ENCODE measurements around the gene CEPT1.
"Not testable (repeated sequence)": the region's sequence is repeated elsewhere in the genome, so short reads cannot be mapped to it uniquely, and the experiment has no call there.

The CEPT1 gene

DNA sequence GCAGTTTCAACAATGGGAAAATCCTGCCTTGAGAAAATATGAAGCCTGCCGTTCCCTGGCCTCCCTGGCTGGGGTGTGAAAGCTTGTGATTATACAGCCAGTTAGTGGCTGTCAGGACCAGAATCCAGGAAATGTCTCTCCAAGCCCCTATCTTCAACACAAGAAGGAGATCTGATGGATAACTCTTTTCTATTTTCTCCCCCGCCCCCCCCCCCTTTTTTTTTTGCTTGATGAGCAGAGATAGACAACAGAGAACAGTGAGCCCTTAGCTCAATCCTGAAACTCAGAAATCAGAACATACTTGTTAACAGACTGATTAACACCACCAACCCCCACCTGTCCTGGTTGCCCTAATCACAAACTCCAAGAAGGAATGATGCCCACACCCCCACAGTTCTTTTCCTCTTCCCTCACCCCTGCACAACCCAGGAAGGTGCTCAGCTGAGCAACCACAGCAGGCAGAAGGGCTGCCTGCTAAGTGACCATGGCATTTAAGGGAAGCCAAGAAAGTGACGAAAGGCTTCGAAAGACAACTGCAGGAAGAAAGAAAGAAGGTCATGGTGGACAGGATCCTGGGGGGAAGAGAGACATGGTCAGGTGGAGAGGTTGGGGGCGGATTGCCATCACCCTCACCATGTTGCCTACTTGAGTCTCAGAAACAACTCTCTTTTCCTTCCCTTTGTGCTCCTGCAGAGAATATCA is 72.8 kb downstream of the CEPT1 start:
- DNase-seq = no peak

- DNase-seq = no peak
These were observed 73.4 kb downstream of the CEPT1 start for GRCh38 chr1:111213412-111213811.

- no peak for DNase-seq
These were observed 74.2 kb downstream of the CEPT1 start for GRCh38 chr1:111214074-111214801.

DNA sequence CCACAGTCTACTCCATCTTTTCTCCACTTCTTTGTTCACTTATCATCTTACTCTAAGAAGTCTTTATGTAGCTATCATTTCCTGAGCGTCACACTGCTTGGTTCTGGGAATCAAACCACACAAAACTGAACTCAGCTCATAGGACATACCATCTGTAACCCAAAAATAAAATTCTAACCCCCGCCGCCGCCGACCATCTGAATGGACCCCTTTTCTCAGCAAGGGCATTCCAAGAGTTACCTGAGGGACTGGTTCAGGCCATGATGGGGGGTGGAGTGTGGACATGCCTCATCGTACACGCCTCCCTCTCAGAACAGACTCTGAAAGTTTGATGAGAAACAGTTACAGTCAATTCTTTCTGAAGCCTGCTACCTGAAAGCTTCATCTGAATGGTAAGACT is 74.9 kb downstream of the CEPT1 start:
- DNase-seq = peak; percentile 46

DNA sequence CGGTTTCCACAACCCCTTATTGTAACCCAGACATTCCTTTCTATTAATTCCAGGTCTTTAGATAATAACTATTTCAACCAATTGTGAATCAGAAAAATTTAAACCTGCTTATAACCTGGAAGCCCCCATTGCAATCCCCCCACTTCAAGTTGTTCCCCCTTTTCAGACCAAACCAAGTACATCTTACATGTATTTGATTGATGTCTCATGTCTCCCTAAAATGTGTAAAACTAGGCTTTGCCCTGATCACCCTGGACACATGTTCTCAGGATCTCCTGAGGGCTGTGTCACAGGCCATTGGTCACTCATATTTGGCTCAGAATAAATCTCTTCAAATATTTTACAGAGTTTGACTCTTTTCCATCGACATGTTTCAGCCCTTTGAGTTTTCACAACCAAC is 75.3 kb downstream of the CEPT1 start:
- not testable (repeated sequence) for DNase-seq

DNA sequence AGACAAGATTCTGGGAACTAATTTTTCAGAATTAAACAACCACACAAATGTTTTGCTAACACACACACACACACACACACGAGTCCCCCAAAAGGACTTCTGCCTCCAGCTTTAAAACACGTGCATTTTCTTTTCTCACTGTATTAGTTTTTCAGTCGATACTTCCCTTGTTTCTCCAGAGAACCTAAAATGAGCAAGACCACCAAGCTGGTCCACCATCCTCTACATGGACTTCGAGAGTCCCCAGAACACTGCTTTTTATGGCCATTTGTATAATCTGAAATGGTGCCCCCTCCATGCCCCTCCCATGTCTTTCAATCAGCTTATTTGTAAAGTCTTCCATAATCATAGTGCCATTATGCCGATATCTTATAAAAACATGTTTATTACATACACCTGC is 76.7 kb downstream of the CEPT1 start:
- DNase-seq = no peak

GRCh38 chr1:111217183-111217910 is 77.3 kb downstream of the CEPT1 start:
- no peak for DNase-seq

- DNase-seq = no peak
These were observed 78.9 kb downstream of the CEPT1 start for GRCh38 chr1:111218701-111219556.

- DNase-seq = no peak
These were observed 79.7 kb downstream of the CEPT1 start for GRCh38 chr1:111219557-111220286.

DNA sequence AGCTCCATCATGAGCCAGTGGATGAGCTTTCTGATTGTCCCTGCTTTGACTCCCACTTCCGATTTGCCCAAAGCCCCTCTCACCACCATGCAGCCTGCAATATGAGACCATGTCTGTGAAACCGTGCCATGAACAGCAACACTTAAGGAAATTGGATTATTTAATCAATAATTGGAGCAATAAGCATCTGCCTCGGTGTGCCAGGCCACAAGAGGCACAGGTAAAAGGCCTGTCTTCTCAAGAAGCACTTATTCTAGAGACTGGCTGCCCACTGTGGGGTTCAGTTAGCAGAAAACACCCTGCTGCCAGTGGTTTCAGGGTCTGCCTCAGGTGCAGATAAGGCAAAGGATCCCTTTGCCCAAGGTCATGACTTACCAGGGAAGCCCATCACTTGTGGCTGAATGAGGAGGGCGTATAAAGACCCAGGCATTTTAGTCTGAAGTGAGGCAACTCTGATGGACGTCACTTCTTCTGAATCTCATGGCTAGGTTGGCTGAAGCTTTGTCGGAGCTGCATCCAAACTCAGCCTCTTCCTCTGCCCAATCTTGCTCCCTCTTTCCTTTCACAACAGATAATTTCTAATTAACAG is 80.4 kb downstream of the CEPT1 start:
- no peak for DNase-seq

GRCh38 chr1:111221276-111221632 is 81.2 kb downstream of the CEPT1 start:
- no peak for DNase-seq

DNA sequence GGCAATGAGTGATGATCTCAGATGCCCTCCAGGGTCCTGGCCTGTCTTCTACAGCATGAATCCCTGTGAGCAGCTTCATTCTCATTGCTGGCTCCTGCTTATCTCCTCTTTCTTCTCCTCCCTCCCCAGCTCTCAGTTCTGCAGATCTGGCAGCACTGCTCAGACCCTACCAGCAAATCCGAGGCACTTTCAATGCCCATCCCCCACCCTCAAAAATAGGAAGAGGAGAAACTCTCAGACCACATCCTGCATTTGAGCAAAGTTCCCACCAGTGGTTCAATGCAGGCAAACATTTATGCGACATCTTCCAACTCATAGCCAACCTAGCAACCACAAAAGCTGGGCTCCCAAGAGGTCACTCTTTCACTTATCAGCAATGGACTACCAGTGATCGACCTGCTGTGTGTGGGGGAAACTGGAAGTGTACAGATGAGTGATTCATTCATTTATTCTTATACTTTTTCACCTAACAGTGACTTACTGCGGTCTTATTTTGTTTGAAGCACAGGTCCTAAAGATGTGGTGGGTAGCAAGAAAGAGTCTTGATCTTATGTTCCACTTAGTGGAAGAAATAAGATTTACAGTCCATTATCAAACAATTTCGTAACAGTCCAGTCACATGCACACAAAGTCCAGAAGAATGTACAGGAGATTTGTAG is 81.7 kb downstream of the CEPT1 start:
- DNase-seq = no peak

DNA sequence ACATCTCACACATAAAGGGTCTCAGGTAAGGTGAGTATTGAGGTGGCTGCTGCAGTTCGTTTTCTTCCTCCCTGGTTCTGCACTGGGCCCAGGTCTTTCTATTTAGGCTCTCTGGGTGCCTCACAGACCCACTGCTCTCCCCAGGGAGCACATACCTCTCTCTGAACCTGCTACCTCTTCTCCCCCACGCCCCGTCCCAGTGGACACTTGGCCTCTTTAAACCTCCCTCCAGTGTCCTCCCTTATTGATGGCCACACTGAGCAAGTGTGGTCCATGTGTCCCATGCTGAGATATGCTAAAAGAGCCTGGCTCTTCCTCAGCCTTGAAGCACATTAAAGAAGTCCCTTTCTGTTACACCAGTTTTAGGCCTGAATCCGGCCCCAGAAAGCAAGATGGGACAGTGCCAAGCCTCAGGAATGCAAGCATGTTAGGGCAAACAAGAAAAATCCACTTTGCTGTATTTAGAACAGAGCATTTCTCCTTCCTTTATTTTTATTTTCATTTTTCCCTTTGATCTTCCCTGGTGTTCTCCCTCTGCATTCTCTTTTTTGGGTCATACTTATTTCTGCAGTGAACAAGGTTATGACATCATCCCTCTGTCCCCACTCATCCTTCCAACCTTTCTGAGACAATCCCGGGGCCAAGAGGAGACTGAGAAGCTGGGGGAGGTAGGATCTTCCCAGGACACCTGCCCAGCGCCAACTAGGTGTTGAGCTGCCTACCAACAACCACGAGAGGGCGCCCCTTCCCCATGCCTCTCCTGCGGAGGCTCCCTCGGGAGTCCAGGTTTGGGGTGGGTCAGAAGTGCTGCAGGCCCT is 82.5 kb downstream of the CEPT1 start:
- DNase-seq = peak; percentile 61

- no peak for DNase-seq
These were observed 83.2 kb downstream of the CEPT1 start for GRCh38 chr1:111223126-111223685.

DNA sequence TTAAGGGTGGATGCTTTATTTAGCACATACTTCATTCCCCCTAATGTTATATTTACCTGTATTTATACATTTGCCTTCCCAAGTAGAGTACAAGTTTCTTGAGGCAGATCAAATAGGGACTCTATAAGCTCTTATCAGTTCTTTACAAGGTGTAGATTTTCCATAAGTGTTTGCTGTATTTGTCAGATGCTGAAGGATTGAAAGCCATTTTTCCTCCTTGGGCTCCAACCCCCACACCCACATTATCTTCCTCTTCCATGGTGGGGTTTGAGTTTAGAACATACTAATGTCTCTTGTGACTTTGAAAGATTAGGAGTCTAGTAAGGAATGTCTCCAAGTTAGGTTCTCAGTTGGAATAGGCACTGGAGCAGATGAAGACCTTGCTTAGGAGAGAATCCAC is 85.1 kb downstream of the CEPT1 start:
- DNase-seq = no peak

- no peak for DNase-seq
These were observed 85.8 kb downstream of the CEPT1 start for GRCh38 chr1:111225717-111226400.

DNA sequence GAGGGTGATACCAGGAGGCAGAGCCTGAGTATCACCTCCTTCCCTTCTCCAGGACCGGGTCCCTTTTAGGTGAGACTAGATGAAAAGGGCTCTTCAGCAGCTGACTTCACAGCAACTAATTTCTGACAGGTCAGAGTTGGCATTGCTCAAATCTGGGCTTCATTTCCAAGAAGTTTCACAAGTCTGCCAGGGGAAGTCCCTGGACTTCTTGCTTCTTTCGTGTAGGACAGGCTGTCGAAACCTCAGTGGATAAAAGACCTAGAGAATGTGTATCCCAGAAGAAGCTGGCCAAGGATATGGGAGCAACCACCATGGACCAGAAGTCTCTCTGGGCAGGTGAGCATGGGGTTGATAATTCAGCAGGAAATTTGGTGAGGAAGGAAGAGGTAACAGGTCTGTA is 87.4 kb downstream of the CEPT1 start, which contains the start of gene CHI3L2:
CHI3L2 (plus strand) TSS at position 280 of the 400 bp plus-strand sequence; CDS start at position 297, 17 bp downstream.
- DNase-seq = no peak

- DNase-seq = no peak
These were observed 88.1 kb downstream of the CEPT1 start for GRCh38 chr1:111227851-111228747.

All from activated CD4-positive, alpha-beta T cell treated with anti-CD3 and anti-CD28 coated beads for 1 hour (primary cell).